Retinal pigment epithelial cell (primary cell): Measurements from ENCODE around the gene EGFL8.

Source experiments
- DNase-seq: peaks from one replicate; pipeline ENCODE4 v3.0.0-alpha.2; 2010; ENCODE audit warnings: low read depth
- H3K4me3 ChIP-seq: 2 replicates; pipeline ENCODE4 v1.5.1; 2011; ENCODE audit warnings: mild to moderate bottlenecking, low read length, control low read depth, moderate library complexity
- TF ChIP-seq, protein P1 (sequence below): conservative IDR thresholded peaks from 2 replicates; pipeline ENCODE4 v1.5.1; 2011; ENCODE audit warnings: low read depth, low read length, control low read depth, inconsistent platforms

EGFL8 gene

DNA sequence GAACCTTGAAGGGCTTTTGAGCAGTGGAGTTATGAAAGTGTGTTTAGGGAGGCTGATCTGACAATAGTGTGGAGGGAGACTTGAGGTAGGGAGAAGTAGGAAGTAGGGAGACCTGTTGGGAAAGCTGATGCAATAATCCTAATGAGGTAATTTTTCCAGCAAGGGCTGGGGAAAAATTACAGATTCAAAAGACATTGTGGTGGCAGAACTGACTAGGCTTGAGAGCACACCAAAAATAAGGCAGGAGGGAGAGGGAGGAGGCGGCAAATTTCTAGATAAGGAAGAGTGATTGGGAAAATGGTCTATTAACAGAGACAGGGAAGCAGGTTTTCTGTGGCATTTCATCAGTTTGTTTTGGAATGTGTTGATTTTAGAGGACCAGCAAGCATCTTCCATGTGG lies 18.1 kb upstream of the EGFL8 start:
- TF ChIP-seq, protein P1, sequence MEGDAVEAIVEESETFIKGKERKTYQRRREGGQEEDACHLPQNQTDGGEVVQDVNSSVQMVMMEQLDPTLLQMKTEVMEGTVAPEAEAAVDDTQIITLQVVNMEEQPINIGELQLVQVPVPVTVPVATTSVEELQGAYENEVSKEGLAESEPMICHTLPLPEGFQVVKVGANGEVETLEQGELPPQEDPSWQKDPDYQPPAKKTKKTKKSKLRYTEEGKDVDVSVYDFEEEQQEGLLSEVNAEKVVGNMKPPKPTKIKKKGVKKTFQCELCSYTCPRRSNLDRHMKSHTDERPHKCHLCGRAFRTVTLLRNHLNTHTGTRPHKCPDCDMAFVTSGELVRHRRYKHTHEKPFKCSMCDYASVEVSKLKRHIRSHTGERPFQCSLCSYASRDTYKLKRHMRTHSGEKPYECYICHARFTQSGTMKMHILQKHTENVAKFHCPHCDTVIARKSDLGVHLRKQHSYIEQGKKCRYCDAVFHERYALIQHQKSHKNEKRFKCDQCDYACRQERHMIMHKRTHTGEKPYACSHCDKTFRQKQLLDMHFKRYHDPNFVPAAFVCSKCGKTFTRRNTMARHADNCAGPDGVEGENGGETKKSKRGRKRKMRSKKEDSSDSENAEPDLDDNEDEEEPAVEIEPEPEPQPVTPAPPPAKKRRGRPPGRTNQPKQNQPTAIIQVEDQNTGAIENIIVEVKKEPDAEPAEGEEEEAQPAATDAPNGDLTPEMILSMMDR = no peak
- DNase-seq = no peak
- H3K4me3 ChIP-seq = no peak overlapping the region

DNA sequence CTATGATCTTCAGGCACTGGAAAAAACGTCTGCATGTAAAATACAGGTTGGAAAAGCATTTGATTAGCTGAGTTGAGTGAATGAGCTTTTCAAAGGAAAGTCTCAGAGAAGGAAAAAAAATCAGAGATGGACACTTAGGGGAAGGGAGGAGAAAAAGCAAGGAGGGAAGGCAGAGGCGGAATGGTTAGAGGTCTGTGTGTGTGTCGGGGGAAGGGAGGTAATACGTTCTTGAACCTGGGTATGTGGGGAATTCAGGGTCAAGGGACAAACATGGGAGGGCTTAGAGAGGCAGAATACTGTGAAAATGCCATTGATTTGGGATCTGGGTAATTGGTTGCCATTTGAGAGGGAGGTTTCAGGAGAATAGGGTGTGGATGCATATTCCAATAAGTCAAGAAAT lies 17.7 kb upstream of the EGFL8 start:
- TF ChIP-seq, protein P1 = no peak
- no peak overlapping the region for H3K4me3 ChIP-seq
- DNase-seq = no peak

DNA sequence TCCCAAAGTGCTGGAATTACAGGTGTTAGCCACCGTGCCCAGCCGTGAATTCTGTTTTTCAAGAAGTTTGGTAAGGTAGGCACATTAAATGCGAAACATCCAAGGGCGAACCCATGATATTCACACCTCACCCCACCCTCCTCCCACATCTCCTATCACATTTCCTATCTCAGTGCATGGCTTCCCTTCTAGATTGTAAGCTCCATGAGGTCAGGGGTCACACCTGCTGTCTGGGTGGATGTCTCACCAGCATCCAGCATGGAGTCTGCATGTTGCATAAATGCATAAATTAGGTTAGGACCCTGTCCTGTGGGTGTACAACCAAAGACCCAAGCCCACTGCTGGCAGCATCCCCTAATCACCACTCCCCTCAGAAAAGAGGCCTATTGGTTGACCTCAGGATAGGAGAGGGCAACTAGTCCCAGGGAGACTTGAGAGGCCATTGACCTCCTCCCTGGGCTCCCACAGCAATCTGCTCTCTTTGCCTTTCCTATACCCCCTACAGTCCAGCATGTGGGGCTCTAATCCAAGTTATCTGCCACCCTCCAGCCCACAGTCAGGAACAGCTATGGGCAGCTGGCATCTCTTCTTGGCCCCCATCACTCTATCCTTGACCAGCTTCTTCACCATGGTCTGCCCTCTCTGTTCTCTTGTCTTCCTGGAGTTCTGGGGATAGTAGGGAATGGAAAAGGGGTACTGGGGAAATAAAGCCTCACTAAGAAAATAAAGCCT lies 16.8 kb upstream of the EGFL8 start:
- peak overlapping the region; percentile 56 for H3K4me3 ChIP-seq
- DNase-seq = no peak
- TF ChIP-seq, protein P1 = no peak

DNA sequence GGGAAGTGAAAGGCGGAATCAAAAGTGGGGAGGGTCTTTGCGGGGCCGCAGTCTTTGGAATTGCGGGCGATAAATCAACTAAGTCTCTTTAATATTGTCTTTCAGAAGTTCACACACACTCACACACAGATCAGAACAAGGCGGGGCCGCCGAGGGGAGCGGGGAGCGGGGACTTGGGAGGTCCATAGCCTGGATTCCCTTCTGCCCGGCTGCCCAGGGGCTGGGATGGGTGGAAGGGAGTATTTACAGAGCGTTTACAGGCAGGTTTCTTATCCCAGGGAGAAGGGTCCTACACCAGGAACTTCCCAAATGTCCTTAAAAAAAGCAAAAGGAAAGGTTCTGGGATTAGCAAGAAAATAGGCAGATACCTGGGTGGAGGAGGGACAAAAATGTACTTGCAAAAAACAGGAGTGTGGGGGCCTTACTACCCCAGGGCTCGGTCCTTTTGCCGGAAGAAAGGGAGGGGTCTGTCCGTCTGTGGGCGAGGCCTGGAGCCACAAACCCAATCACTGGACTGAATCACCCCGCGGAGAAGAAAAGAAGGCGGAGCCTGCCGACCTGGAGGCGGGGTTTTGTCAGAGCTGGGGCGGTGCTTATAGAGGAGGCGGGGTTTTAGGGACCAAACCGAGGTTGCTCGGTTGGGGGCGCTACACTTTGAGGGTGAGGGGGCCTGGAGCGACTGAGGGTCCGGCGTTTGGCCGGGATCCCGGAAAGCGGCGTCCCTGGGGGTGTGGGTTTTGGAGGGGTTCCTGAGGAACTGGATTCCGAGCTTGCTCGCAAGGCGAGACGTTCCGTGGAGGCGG lies 15.9 kb upstream of the EGFL8 start:
- peak overlapping the region; percentile 56 for H3K4me3 ChIP-seq
- TF ChIP-seq, protein P1 = peak; percentile 38
- no peak for DNase-seq

DNA sequence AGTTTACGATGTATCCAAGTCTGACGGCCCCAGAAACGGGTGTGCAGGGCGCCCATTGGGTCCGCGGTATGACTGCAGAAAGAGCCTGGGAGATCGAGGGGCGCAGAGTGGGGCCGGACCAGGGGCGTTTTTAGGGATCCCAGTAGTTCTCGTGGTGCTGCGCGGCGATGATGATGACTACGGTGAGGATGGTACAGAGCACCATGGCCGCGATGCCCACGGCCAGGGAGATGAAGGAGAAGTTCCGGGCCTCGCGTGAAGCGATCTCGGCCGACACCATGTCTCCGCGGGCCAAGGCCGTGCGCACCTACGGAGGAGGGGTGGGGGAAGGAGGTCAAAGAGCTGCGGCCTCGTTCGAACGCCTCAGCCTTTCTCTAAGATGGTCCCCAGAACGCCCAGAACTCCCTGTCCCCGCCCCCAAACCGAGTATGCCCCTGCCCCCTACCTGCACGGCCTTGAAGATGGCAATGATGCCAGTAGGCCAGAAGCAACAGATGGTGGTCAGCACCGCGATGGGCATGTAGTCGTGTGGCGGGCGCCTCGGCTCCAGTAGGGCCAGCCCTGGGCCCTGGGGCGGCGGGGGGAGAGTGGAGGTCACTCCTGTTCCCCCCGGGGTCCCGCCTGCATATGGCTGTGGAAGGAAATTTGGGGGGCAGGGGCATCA lies 15.2 kb upstream of the EGFL8 start:
- TF ChIP-seq, protein P1 = no peak
- peak overlapping the region; percentile 56 for H3K4me3 ChIP-seq
- no peak for DNase-seq

DNA sequence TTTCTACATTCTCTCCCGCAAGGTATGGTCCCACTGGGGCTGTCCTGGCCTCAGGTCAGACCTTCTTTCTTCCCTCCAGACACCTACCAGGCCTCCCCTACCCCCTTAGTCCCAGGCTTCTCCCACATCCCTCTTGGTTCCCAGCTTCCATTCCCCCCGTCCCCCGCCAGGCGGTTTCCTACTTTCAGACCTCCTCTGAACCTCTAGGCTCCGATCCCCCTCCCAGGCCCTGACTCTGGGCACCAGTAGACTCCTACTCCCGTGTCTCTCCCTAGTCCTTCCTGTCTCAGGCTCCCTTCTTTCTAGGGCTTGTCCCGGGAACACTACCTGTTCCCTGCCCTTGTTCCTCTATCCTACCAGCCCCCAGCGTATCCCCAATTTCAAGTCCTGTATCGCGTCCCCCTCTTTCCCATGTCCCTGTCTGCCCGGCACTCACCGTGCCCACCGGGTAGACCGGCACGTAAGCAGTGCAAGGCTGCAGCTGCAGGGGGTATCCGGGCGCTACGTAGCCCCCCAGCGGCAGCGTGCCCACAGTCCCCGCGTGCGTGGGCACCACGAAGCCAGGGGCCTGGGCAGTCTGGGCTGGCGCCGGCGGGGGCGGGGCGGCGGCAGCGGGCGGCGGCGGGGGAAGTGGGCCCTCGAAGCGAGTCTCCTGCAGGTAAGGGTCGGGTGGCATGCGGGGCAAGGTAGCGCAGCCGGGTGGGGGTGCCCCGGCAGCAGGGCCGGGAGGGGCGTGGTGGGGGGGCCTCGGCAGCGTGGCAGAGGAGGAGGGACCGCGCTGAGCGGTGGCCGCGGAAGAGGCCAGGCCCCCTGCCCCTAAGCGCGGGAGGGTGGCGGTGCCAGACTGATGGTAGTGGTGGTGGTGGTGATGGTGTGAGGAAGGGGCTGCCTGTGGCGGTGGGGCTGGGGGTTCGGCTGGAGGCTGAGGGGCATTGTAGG lies 14.2 kb upstream of the EGFL8 start:
- no peak for DNase-seq
- H3K4me3 ChIP-seq = no peak overlapping the region
- TF ChIP-seq, protein P1 = no peak
